AG20443 (cell line): ENCODE results near the gene RNF141.

Experiments
- DNase-seq: peaks from one replicate; pipeline ENCODE4 v3.0.0; 2012; ENCODE audit warnings: low spot score, mixed read lengths

RNF141 gene

GRCh38 chr11:10498426-10499250, 42.3 kb downstream of the RNF141 start:
- DNase-seq = peak; percentile 6

- peak; percentile 2 for DNase-seq
Measured at GRCh38 chr11:10498022-10498400, 43.0 kb downstream of the RNF141 start.

- DNase-seq = peak; percentile 4
Measured at GRCh38 chr11:10497371-10498021, 43.5 kb downstream of the RNF141 start.

- DNase-seq = peak; percentile 6
Measured at GRCh38 chr11:10496296-10496936, 44.6 kb downstream of the RNF141 start.

- no peak for DNase-seq
Measured at GRCh38 chr11:10495464-10495786, 45.6 kb downstream of the RNF141 start.

GRCh38 chr11:10494636-10495463, 46.1 kb downstream of the RNF141 start:
- no peak for DNase-seq

GRCh38 chr11:10493041-10493663, 47.8 kb downstream of the RNF141 start:
- DNase-seq = no peak

GRCh38 chr11:10492084-10492483, 48.9 kb downstream of the RNF141 start:
- DNase-seq = no peak

- DNase-seq = peak; percentile 98
Measured at GRCh38 chr11:10490398-10491241, 50.4 kb downstream of the RNF141 start.

- no peak for DNase-seq
Measured at GRCh38 chr11:10490032-10490397, 51.0 kb downstream of the RNF141 start.

GRCh38 chr11:10488934-10489691, 51.9 kb downstream of the RNF141 start:
- no peak for DNase-seq

- no peak for DNase-seq
Measured at GRCh38 chr11:10488121-10488933, 52.7 kb downstream of the RNF141 start.

- DNase-seq = no peak
Measured at GRCh38 chr11:10487002-10487647, 53.9 kb downstream of the RNF141 start.

- DNase-seq = no peak
Measured at GRCh38 chr11:10486161-10486840, 54.7 kb downstream of the RNF141 start.

GRCh38 chr11:10485646-10486045, 55.3 kb downstream of the RNF141 start:
- no peak for DNase-seq

- DNase-seq = no peak
Measured at GRCh38 chr11:10484461-10485180, 56.4 kb downstream of the RNF141 start.

GRCh38 chr11:10483584-10483983, 57.4 kb downstream of the RNF141 start:
- DNase-seq = no peak

GRCh38 chr11:10483174-10483573, 57.8 kb downstream of the RNF141 start:
- no peak for DNase-seq
